Sigmoid colon (tissue), 4 donors: ENCODE measurements around the gene FAAP24.

ENCODE experiments used
- POLR2A ChIP-seq, 2 donors: fragments of 450-650 bp; IDR thresholded peaks; one replicate each; pipeline ENCODE4 v1.6.1; 2016; ENCODE audit warnings: antibody characterized with exemption in 2 of 2, mild to moderate bottlenecking in 2 of 2, moderate library complexity in 2 of 2
- POLR2AphosphoS5 ChIP-seq, 4 donors: sonication (generic); formaldehyde crosslinking; IDR thresholded peaks; one replicate each; pipeline ENCODE4 v1.6.1; 2017; ENCODE audit warnings: antibody characterized with exemption in 4 of 4
- TF ChIP-seq, protein P1 (sequence below), 4 experiments: fragments of 450-650 bp in 3 of 4; fragments of 200-600 bp in 1 of 4; IDR thresholded peaks; one replicate each; pipeline ENCODE4 v1.5.1; 2016 to 2019; ENCODE audit warnings: antibody characterized with exemption in 4 of 4, mild to moderate bottlenecking in 3 of 4, moderate library complexity in 2 of 4

GRCh38 chr19:32971012-32971595, 938 bp upstream of the FAAP24 start:
- TF ChIP-seq, protein P1, sequence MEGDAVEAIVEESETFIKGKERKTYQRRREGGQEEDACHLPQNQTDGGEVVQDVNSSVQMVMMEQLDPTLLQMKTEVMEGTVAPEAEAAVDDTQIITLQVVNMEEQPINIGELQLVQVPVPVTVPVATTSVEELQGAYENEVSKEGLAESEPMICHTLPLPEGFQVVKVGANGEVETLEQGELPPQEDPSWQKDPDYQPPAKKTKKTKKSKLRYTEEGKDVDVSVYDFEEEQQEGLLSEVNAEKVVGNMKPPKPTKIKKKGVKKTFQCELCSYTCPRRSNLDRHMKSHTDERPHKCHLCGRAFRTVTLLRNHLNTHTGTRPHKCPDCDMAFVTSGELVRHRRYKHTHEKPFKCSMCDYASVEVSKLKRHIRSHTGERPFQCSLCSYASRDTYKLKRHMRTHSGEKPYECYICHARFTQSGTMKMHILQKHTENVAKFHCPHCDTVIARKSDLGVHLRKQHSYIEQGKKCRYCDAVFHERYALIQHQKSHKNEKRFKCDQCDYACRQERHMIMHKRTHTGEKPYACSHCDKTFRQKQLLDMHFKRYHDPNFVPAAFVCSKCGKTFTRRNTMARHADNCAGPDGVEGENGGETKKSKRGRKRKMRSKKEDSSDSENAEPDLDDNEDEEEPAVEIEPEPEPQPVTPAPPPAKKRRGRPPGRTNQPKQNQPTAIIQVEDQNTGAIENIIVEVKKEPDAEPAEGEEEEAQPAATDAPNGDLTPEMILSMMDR (IDR thresholded peaks at IDR 0.05) = no peak
- no peak for TF ChIP-seq POLR2AphosphoS5 (IDR thresholded peaks at IDR 0.05)
- no peak for TF ChIP-seq POLR2A (IDR thresholded peaks at IDR 0.05)
